A673 (cell line): ENCODE measurements around the gene PALD1.

Source experiments
- EZH2 ChIP-seq: fragments of 200-600 bp; sonication (generic); IDR thresholded peaks from 2 replicates; pipeline ENCODE4 v1.6.1; 2017; ENCODE audit warnings: borderline replicate concordance, low read depth, mild to moderate bottlenecking, mixed read lengths, antibody characterized with exemption, low read length; ENCODE audit not compliant: poor library complexity, severe bottlenecking
- TF ChIP-seq, protein P1 (sequence below): fragments of 300-800, 200-600 bp; sonication (generic); conservative IDR thresholded peaks from 2 replicates; pipeline ENCODE4 v1.5.1; 2017; ENCODE audit warnings: low read depth, mild to moderate bottlenecking, antibody characterized with exemption, low read length, moderate library complexity, mixed read lengths

DNA sequence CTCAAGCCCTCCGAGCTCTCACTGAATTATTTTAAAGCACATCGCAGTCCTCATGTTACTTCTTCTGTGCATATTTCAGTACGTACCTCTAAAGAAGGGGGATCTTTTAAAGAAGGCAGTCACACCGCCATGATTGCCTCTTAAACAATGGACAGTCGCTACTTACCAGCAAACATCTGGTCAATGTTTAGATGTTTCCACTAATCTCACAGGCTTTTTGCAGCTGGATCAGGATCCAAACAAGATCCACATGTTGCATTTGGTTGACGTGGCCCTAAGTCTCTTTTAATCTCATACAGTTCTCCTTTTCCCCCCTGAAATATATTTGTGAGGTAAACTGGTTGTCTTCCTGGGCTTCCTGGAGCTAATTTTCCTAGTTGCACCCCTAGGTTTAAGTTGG is 74.0 kb downstream of the PALD1 start:
- TF ChIP-seq, protein P1, sequence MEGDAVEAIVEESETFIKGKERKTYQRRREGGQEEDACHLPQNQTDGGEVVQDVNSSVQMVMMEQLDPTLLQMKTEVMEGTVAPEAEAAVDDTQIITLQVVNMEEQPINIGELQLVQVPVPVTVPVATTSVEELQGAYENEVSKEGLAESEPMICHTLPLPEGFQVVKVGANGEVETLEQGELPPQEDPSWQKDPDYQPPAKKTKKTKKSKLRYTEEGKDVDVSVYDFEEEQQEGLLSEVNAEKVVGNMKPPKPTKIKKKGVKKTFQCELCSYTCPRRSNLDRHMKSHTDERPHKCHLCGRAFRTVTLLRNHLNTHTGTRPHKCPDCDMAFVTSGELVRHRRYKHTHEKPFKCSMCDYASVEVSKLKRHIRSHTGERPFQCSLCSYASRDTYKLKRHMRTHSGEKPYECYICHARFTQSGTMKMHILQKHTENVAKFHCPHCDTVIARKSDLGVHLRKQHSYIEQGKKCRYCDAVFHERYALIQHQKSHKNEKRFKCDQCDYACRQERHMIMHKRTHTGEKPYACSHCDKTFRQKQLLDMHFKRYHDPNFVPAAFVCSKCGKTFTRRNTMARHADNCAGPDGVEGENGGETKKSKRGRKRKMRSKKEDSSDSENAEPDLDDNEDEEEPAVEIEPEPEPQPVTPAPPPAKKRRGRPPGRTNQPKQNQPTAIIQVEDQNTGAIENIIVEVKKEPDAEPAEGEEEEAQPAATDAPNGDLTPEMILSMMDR = no peak
- no peak for TF ChIP-seq EZH2
